ENCODE results near the gene ZNF697. TPM values are rescaled to one million over a fixed set of nuclear protein-coding genes. Genes with fewer than 3 reads are reported as not detected.

Gene ZNF697
- total RNA-seq, 2 experiments from 2014 or later = 0.62 to 0.68 TPM

DNA sequence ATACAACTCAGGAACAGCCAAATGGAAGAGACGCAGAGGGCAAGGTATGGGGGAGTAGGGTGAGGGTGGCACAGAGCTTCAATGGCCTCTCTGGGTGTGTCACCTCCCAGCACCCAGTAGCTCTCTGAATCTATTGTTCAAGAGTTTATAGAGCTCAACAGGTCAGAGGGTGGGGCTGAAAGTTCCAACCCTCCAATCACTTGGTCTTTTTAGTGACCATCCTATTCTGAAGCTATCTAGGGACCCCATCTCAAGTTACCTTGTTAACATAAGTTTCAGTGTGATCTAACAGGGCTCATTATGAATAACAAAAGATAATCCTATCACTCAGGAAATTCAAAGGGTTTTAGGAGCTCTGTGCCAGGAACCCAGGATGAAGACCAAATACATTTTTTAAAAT, 31.2 kb upstream of the ZNF697 start:
- H3K36me3 Mint-ChIP-seq = no peaks in the 10 kb centered on the region
- ChIA-PET POLR2A (no interaction called here), CTCF (interaction anchor here (0.8 to 8.3 kb wide), 3 partner anchors 10 to 65 kb away, joined by 3 to 110 read pairs (median 4); no protein-coding TSS in a partner anchor)
- H3K27ac Mint-ChIP-seq = no peak overlapping the region
- intact Hi-C loops (cut with micrococcal nuclease) = loop anchor here (10.0 kb wide), 1 partner anchor 394 kb away; no protein-coding TSS in a partner anchor
- no peak for DNase-seq
- no peaks in the 10 kb centered on the region for H3K9me3 Mint-ChIP-seq
- peaks cover 4% of the 10 kb centered on the region for H3K27me3 Mint-ChIP-seq
- H3K4me1 Mint-ChIP-seq (ENCODE audit: low read depth) = no peaks in the 10 kb centered on the region
- H3K4me3 Mint-ChIP-seq = no peak overlapping the region

DNA sequence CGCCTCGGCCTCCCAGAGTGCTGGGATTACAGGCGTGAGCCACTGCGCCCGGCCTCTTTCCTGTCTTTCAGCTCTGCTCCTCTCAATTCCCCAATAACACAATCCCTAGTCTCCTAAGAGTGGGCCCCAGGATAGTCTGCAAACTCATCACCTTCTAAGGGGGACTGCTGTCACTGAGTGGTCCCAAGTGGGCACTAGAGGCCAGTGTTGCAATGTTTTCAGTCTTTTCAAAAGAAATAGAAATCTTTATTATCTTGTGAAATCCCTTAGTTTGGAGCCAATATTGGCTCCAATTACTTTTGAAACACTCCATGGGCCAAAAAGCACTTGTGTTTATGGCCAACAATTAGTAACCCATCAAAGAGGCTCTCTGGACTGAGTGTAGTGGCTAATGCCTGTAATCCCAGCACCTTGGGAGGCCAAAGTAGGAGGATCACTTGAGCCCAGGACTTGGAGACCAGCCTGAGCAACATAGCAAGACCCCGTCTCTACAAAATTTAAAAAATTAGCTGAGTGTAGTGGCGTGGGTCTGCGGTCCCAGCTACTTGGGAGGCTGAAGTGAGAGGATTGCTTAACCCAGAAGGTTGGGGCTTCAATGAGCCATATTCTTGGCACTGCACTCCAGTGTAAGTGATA, 28.6 kb upstream of the ZNF697 start:
- Mint-ChIP-seq H3K9me3 (no peaks in the 10 kb centered on the region), H3K4me3 (no peak overlapping the region), H3K4me1 (ENCODE audit: low read depth) (no peaks in the 10 kb centered on the region), H3K36me3 (no peaks in the 10 kb centered on the region), H3K27ac (no peak overlapping the region), H3K27me3 (peaks cover 4% of the 10 kb centered on the region)
- ChIA-PET POLR2A (no interaction called here), CTCF (interaction anchor here (0.8 to 8.3 kb wide), 8 partner anchors 11 to 67 kb away, joined by 3 to 110 read pairs (median 3); no protein-coding TSS in a partner anchor)
- DNase-seq = no peak
- intact Hi-C loops (cut with micrococcal nuclease) = loop anchor here (10.0 kb wide), 1 partner anchor 392 kb away; no protein-coding TSS in a partner anchor

DNA sequence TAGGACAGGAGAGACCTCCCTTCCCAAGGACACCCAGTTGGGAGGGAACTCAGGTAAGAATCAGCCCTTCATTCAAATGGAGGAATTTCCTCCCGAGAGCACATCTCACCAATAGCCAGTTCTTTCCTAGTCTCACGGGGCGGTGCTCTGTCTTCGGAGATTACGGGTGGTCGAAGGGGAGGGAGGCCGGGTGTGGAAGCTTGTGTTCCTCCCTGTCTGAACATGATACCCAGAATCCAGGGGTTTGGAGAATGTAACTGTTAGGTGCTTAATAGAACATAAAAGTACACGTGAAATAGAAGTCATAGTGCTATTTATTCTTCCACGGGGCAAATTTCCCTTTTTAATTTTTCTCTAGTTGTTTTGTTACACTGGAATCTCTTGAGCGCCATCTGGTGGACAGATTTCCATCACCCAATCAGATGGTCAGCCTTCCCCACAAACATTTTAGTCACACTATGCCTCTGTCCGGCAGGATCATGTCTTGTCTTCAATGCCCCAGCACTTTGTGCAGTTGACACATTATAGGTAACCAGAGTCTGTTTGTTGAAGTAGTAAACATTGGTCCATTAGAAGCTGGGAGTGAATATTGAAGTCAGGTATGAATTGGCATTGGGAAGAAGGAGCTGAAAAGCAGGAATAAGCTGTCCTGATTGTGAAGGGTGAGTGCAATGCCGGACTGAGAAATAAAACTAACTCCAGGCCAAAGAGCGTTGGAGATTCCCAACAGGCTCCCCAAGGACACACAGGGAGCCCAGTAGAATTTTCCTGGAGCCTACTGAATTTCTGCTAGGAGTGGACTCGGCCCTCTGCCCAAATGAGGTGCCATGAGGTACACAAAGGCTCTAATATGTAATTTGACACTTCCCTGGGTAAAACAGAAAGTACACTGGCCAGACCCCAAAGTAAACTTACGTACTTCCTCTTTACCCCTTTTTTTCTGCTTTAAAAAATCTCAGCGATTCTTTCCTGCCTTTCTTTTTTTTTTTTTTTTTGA, 27.6 kb upstream of the ZNF697 start:
- peaks cover 4% of the 10 kb centered on the region for H3K27me3 Mint-ChIP-seq
- no peak overlapping the region for H3K27ac Mint-ChIP-seq
- H3K9me3 Mint-ChIP-seq = no peaks in the 10 kb centered on the region
- DNase-seq = peak; percentile 71
- no peaks in the 10 kb centered on the region for H3K4me1 Mint-ChIP-seq (ENCODE audit: low read depth)
- POLR2A ChIA-PET = no interaction called here
- CTCF ChIA-PET = interaction anchor here (0.7 to 8.3 kb wide), 21 partner anchors 8 to 401 kb away, joined by 3 to 110 read pairs (median 4); no protein-coding TSS in a partner anchor
- no peaks in the 10 kb centered on the region for H3K36me3 Mint-ChIP-seq
- intact Hi-C loops (cut with micrococcal nuclease) = loop anchor here (1.0 to 10.0 kb wide), 2 partner anchors 62 to 391 kb away; no protein-coding TSS in a partner anchor
- H3K4me3 Mint-ChIP-seq = no peak overlapping the region

DNA sequence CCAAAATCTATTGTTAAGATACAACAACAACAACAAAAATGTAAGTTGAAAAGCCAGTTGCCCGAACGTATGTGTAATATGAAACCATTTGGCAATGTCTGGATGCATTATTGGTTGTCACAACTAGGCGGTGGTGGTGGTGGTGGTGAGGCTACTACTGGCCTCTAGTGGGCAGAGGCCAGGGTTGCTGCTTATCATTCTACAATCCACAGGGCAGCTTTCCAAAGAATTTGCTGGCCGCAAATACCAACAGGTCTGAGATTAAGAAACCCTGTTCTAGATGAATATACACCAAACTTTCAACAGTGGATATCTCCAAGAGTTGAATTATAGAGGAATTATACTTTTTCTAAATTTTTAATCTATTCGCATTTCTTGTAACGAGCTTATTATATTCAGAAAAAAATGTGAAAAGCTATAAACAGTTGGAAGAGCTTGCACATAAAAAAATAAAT, 26.8 kb upstream of the ZNF697 start:
- Mint-ChIP-seq H3K27ac (no peak overlapping the region), H3K9me3 (no peaks in the 10 kb centered on the region), H3K36me3 (no peaks in the 10 kb centered on the region), H3K27me3 (peaks cover 4% of the 10 kb centered on the region), H3K4me1 (ENCODE audit: low read depth) (no peaks in the 10 kb centered on the region), H3K4me3 (no peak overlapping the region)
- no peak for DNase-seq
- intact Hi-C loops (cut with micrococcal nuclease) = loop anchor here (1.0 to 10.0 kb wide), 2 partner anchors 62 to 390 kb away; no protein-coding TSS in a partner anchor
- POLR2A ChIA-PET = no interaction called here
- CTCF ChIA-PET = interaction anchor here (0.7 to 8.3 kb wide), 16 partner anchors 9 to 400 kb away, joined by 3 to 110 read pairs (median 5); no protein-coding TSS in a partner anchor

DNA sequence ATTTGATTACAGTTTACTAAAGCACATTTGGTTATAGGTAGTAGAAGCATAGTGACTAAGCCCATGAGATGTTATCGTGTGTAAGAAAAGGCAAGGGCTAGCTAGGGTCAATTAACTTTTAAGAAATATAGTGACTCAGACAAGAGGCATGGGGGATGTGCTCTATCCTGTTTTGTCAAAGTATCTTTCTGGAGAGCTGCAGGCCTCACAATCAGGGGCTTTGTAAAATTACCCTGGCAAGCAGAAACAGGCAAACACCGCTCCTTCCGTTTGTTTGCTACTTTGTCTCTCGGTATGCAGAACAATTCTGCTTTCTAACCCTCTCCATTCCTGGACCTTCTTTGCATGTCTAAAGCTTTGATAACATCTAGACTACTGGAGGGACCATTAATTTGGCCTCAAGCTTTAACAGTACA, 26.1 kb upstream of the ZNF697 start:
- CTCF ChIA-PET = interaction anchor here (1.4 to 8.3 kb wide), 6 partner anchors 10 to 60 kb away, joined by 3 to 110 read pairs (median 5); no protein-coding TSS in a partner anchor
- no peak overlapping the region for H3K27ac Mint-ChIP-seq

DNA sequence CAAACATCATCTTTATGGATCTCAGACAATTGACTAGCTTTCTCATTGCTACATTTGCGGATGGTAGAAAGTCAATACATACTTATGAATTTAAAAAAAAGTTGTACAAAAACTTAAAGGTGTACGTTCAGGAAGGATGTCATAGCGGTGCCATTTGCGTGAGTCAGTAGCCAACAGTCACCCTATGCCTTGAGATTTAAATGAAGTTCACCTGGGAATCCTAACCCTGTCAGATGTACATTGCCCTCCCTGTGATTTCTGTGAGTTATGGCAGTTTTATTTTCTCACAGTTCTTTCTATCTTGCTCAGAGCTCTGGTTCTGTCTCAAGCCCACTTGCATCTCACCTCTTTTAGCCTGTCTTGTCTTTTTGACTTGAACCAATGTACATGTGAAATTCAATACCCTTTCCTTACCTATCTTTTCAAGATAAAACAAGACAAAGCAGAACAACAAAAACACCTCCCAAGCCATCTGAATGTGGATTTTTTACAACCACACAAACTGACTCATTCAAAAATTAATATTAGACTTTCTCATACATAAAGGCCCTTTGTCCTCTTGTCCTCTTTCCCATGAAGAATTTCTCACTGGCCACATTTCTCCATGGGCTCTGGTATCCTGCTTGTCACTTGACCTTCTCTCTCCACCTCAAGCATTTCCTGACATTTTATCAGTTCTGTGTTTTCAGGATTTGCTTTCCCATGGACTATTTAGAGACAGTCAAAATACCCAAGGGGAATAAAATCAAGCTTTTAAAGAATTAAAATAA, 25.3 kb upstream of the ZNF697 start:
- CTCF ChIA-PET = interaction anchor here (1.0 to 8.3 kb wide), 2 partner anchors 13 to 59 kb away, joined by 4 to 110 read pairs; no protein-coding TSS in a partner anchor
- DNase-seq = no peak
- intact Hi-C loops (cut with micrococcal nuclease) = loop anchor here (10.0 kb wide), 1 partner anchor 389 kb away; no protein-coding TSS in a partner anchor
- Mint-ChIP-seq H3K36me3 (no peaks in the 10 kb centered on the region), H3K27me3 (peaks cover 4% of the 10 kb centered on the region), H3K4me1 (ENCODE audit: low read depth) (no peaks in the 10 kb centered on the region), H3K4me3 (no peak overlapping the region), H3K9me3 (no peaks in the 10 kb centered on the region), H3K27ac (no peak overlapping the region)
- POLR2A ChIA-PET = no interaction called here

More for the DNA sequence above, 26.1 kb upstream of the ZNF697 start:
- POLR2A ChIA-PET = no interaction called here
- no peaks in the 10 kb centered on the region for H3K36me3 Mint-ChIP-seq
- no peaks in the 10 kb centered on the region for H3K9me3 Mint-ChIP-seq
- DNase-seq = no peak
- H3K4me1 Mint-ChIP-seq (ENCODE audit: low read depth) = no peaks in the 10 kb centered on the region
- H3K4me3 Mint-ChIP-seq = no peak overlapping the region
- peaks cover 4% of the 10 kb centered on the region for H3K27me3 Mint-ChIP-seq
- intact Hi-C loops (cut with micrococcal nuclease) = loop anchor here (10.0 kb wide), 1 partner anchor 389 kb away; no protein-coding TSS in a partner anchor

DNA sequence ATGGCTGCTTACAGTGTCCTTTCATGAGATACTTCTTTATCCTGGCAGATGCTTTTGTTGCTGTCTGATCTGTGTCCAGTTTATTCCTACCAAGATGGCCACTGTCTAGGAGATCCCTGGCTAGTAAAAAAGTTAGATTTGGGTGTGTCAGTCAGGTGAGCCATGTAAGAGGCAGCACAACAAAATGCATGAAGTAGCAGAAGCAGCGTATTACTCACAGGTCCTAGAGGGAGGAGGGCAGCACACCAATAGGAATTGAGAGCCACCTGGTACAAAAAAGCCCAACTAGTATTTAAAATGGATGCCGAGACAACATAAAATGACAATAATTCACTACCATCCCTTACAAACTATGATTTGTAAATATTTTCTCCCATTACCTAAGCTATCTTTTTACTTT, 22.8 kb upstream of the ZNF697 start:
- H3K27me3 Mint-ChIP-seq = peaks cover 3% of the 10 kb centered on the region
- intact Hi-C loops (cut with micrococcal nuclease) = loop anchor here (10.0 kb wide), 1 partner anchor 386 kb away; no protein-coding TSS in a partner anchor
- no peaks in the 10 kb centered on the region for H3K9me3 Mint-ChIP-seq

DNA sequence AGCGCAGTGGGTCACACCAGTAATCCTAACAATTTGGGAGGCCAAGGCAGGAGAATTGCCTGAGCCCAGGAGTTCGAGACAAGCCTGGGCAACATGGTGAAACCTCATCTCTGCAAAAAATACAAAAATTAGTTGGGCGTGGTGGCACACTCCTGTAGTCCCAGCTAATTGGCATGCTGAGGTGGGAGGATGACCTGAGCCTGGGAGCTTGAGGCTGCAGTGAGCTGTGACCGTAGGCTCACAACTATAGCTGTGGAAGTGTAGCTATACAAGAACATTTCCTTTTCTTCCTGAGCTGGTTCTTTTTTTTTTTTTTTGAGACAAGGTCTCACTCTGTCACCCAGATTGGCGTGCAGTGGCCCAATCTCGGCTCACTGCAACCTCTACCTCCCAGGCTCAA, 19.1 kb upstream of the ZNF697 start:
- POLR2A ChIA-PET = no interaction called here
- Mint-ChIP-seq H3K27me3 (no peaks in the 10 kb centered on the region), H3K27ac (no peak overlapping the region), H3K4me1 (ENCODE audit: low read depth) (no peaks in the 10 kb centered on the region), H3K9me3 (no peaks in the 10 kb centered on the region), H3K36me3 (no peaks in the 10 kb centered on the region), H3K4me3 (no peak overlapping the region)
- CTCF ChIA-PET = no interaction called here
- no peak for DNase-seq
- intact Hi-C loops (cut with micrococcal nuclease) = no loop called here

More for the DNA sequence above, 22.8 kb upstream of the ZNF697 start:
- Mint-ChIP-seq H3K4me3 (no peak overlapping the region), H3K4me1 (ENCODE audit: low read depth) (no peaks in the 10 kb centered on the region), H3K36me3 (no peaks in the 10 kb centered on the region), H3K27ac (no peak overlapping the region)
- DNase-seq = no peak
- ChIA-PET CTCF (no interaction called here), POLR2A (no interaction called here)

DNA sequence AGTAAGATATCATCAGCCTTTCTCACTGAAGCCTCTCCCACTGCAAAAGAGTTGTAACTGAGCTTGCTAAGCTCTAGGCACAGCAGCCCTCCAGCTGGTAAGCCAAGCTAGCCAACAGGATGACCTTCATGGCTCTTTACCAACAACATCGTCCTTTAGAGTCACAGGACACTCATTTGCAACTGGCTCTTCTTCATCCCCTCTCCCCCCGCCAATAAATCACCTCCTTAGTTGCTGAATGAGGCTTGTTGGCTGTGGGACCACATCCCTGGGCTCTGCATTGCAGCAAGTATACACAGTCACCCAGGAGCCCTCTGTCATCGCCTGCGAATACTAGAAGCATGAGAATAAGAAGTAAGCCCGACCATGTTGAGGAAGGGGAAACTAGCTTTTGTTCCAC, 16.0 kb upstream of the ZNF697 start:
- ChIA-PET CTCF (no interaction called here), POLR2A (no interaction called here)
- no peaks in the 10 kb centered on the region for H3K36me3 Mint-ChIP-seq
- H3K27ac Mint-ChIP-seq = no peak overlapping the region
- DNase-seq = no peak
- peaks cover 11% of the 10 kb centered on the region for H3K27me3 Mint-ChIP-seq
- no peak overlapping the region for H3K4me3 Mint-ChIP-seq
- H3K4me1 Mint-ChIP-seq (ENCODE audit: low read depth) = no peaks in the 10 kb centered on the region
- H3K9me3 Mint-ChIP-seq = no peaks in the 10 kb centered on the region
- intact Hi-C loops (cut with micrococcal nuclease) = no loop called here

DNA sequence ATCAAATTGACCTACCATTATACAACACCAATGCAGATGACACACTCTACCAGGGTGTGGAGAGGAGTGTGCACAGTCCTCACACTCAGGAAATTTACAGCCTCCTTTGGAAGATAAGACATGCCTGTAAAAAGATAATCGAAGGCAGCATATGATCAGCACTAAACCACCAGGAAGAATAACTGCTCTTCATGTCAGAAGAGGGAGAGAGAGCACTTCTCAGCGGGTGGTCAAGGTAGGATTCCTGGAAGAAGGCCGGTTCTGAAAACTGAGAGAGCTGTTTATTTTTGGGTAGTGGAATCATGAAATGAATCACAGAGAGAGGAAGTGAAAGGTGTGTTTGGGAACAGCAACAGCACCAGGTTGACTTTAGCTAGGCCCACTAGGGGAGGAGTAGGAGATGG, 14.0 kb upstream of the ZNF697 start:
- H3K4me1 Mint-ChIP-seq (ENCODE audit: low read depth) = no peaks in the 10 kb centered on the region
- no peak overlapping the region for H3K4me3 Mint-ChIP-seq
- ChIA-PET CTCF (interaction anchor here (0.7 to 4.6 kb wide), 3 partner anchors 14 to 50 kb away, joined by 3 to 31 read pairs (median 4); no protein-coding TSS in a partner anchor), POLR2A (no interaction called here)
- intact Hi-C loops (cut with micrococcal nuclease) = no loop called here
- no peaks in the 10 kb centered on the region for H3K36me3 Mint-ChIP-seq
- H3K27ac Mint-ChIP-seq = no peak overlapping the region
- DNase-seq = no peak
- peaks cover 13% of the 10 kb centered on the region for H3K27me3 Mint-ChIP-seq
- no peaks in the 10 kb centered on the region for H3K9me3 Mint-ChIP-seq

All from activated CD4-positive, alpha-beta memory T cell treated with anti-CD3 and anti-CD28 coated beads for 36 hours (primary cell).